Measurements from ENCODE around the gene B9D1.

Gene B9D1

GRCh38 chr17:19308398-19308797, 54.1 kb downstream of the B9D1 start:
- no peak for TF ChIP-seq CTCF (conservative IDR thresholded peaks at IDR 0.05; ENCODE audit: low read depth, low read length)
- no peak for DNase-seq (ENCODE audit: low read depth)
- H3K4me3 ChIP-seq (ENCODE audit: low read depth, low read length) = no peak overlapping the region

GRCh38 chr17:19307521-19307920, 55.0 kb downstream of the B9D1 start:
- no peak overlapping the region for H3K4me3 ChIP-seq (ENCODE audit: low read depth, low read length)
- DNase-seq (ENCODE audit: low read depth) = no peak
- no peak for TF ChIP-seq CTCF (conservative IDR thresholded peaks at IDR 0.05; ENCODE audit: low read depth, low read length)

GRCh38 chr17:19306160-19307111, 56.1 kb downstream of the B9D1 start:
- no peak for TF ChIP-seq CTCF (conservative IDR thresholded peaks at IDR 0.05; ENCODE audit: low read depth, low read length)
- no peak for DNase-seq (ENCODE audit: low read depth)
- H3K4me3 ChIP-seq (ENCODE audit: low read depth, low read length) = no peak overlapping the region

GRCh38 chr17:19305761-19306159, 56.8 kb downstream of the B9D1 start:
- DNase-seq (ENCODE audit: low read depth) = no peak
- H3K4me3 ChIP-seq (ENCODE audit: low read depth, low read length) = no peak overlapping the region
- no peak for TF ChIP-seq CTCF (conservative IDR thresholded peaks at IDR 0.05; ENCODE audit: low read depth, low read length)

- no peak for DNase-seq (ENCODE audit: low read depth)
- TF ChIP-seq CTCF (conservative IDR thresholded peaks at IDR 0.05; ENCODE audit: low read depth, low read length) = no peak
Observed at GRCh38 chr17:19305256-19305655, 57.3 kb downstream of the B9D1 start.

GRCh38 chr17:19304751-19305150, 57.8 kb downstream of the B9D1 start:
- no peak overlapping the region for H3K4me3 ChIP-seq (ENCODE audit: low read depth, low read length)
- no peak for DNase-seq (ENCODE audit: low read depth)

More at GRCh38 chr17:19305256-19305655, 57.3 kb downstream of the B9D1 start:
- H3K4me3 ChIP-seq (ENCODE audit: low read depth, low read length) = no peak overlapping the region

More at GRCh38 chr17:19304751-19305150, 57.8 kb downstream of the B9D1 start:
- no peak for TF ChIP-seq CTCF (conservative IDR thresholded peaks at IDR 0.05; ENCODE audit: low read depth, low read length)
